ENCODE measurements around the gene CASKIN1.

CASKIN1 gene

GRCh38 chr16:2233046-2233775 is 36.8 kb upstream of the CASKIN1 start:
- DNase-seq (ENCODE audit: low spot score) = no peak

DNA sequence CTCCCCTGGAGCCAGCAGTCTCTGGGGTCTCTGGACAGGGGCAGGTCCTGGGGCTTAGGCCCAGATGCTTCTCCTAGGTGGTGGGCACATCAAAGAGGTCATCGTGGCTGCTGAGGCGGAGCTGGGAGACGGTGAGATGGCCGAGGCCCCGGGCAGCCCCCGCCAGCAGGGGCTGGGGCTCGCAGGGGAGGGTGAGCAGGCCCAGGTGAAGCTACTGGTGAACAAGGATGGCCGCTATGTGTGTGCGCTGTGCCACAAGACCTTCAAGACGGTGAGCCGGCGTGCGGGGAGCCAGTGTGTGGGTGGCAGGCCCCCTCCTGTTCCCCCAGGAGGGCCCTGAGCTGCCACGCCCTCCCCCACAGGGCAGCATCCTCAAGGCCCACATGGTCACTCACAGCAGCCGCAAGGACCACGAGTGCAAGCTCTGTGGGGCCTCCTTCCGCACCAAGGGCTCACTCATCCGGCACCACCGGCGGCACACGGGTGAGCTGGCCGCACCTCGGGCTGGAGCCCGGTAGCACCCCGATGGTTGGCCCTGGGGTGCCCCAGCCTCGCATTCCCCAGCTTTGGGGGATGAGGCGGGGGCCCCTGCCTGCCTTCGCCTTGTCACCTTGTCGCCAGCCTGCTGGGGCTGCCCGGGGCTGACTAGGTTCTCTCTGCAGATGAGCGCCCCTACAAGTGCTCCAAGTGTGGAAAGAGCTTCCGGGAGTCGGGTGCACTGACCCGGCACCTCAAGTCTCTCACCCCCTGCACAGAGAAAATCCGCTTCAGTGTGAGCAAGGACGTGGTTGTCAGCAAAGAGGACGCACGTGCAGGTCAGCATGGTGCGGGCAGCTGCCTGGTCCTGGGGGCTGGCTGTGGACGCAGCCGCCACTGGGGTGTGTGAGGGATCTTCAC is 35.9 kb upstream of the CASKIN1 start:
- no peak for DNase-seq (ENCODE audit: low spot score)

DNA sequence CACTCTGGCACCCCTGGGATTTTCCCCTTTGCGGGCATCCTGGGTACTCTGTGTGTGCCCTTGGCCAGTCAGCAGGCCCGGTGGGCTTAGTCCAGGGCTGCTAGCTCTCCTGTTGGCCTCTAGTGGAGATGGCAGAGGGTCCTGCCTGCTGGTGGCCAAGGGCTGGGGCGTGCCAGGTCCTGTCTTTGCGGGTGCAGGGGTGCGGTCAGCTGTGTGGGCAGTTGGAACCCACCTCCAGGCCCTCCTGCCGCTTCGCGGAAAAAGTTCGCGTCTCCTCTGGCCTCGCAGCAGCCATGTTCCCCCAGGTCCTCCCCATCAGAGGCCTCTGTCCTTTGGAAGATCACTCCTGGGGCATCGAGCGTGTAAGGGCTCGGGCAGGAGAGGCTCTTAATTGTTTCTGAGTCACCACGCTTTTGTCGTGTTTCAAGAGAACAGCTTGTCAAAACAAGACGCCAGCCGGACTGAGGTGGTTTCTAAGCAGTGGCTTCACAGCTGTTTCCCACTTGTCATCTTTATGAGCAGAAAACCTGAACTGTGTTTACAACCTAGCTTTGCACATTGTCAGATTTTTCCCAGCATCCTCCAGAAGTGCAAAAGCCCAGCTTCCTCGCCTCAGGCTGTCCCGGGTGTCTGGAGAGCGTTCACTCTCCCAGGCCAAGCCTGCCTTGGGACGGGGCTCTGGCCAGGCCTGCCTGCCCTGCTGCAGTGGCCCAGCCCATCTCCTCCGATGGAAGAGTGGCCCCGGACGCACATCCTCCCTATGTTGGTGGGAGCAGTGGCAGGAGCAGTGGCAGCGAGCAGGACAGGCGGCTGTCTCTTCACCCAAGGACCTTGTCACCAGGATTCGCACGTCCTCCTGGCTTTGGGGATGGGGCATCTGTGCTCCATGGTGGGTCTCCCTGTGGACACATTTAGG is 34.9 kb upstream of the CASKIN1 start:
- no peak for DNase-seq (ENCODE audit: low spot score)

DNA sequence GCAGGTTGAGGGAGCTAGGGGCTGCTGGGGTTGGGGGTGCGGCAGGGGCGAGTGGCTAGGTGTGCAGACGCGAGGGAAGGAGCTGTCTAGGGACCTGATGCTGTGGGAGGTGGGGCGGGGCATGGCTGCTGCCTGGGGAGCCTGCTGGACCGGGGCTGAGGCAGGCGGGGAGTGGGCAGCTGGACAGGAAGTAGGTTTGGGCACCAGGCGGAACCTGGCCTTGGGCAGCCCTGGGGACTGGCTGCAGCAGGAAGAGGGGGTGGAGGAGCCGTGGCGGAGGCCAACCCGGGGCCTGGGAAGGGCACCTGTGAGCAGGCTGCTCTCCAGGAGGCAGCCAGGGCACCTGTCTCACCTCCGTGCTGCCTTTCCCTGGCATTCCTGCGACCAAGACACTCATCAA is 34.0 kb upstream of the CASKIN1 start:
- no peak for DNase-seq (ENCODE audit: low spot score)

DNA sequence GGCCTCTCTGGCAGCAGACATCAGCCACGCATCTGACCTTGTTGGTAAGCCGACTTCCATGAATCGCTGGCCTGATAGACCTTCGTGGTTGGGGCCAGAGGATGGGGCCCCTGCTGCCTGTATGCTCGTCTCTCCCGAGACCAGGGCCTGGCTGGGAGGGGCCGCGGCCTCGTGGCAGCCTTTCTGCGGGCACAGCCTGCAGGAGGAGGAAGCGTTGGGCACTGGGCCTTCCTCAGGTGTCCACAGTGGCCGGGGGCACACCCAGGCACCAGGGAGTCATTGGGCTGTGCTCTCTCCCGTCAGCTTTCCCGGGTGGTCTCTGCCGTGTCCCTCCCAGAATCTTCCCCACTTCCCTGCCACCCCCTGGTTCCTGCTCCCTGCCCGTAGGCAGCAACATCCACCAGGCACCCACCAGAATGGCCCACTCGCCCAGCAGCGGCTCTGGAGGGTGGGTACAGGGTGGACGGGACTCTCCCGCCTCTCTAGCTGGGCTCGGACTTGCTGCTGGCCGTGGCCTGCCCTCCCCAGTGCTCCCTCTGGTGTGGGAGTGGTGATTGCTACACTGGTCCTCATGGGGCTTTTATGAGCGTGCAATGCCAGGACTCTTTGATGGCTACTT is 33.3 kb upstream of the CASKIN1 start:
- no peak for DNase-seq (ENCODE audit: low spot score)

GRCh38 chr16:2229091-2229490 is 32.7 kb upstream of the CASKIN1 start:
- DNase-seq (ENCODE audit: low spot score) = no peak

GRCh38 chr16:2228161-2228824 is 31.9 kb upstream of the CASKIN1 start:
- no peak for DNase-seq (ENCODE audit: low spot score)

DNA sequence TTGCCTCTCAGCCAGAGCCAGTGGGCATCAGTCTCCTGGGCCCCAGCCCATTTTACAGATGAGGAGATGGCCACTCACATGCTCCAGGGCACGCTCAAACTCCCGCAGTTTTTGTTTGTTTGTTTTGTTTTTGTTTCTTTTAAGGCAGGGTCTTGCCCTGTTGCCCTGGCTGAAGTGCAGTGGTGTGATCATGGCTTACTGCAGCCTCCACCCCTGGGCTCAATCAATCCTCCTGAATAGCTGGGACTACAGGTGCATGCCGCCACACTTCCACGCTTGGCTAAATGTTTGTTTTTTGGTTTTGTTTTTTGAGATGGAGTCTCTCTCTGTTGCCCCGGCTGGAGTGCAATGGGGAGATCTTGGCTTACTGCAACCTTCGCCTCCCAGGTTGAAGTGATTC is 30.5 kb upstream of the CASKIN1 start:
- DNase-seq (ENCODE audit: low spot score) = no peak

DNA sequence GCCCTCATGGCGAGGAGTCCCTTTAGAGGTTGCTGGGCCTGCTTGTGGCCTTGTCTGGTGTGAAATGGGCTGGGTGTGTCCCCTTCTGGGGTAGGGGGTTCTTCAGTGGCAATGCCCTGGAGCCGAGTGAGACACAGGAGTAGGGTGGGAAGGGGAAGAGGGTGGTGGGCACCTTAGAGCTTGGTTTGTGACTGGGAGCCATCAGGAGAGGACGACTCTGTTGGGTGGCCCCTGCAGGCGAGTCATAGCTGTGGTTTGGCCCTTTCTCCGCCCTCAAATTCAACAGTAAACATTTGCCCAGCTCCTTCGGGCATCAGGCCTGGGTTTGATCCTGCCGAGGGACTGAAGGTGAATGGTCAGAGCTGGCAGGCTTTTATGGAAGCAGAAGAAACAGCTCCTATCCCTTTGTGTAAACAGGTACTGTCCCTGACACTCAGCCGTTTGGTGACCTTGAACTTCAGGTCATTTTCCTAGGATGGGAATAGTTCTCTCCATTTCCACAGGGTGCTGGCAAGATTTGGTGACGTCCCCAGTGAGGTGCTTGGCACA is 29.9 kb upstream of the CASKIN1 start:
- peak; percentile 39 for DNase-seq (ENCODE audit: low spot score)

- peak; percentile 61 for DNase-seq (ENCODE audit: low spot score)
Observed at GRCh38 chr16:2223942-2224486, 27.6 kb upstream of the CASKIN1 start.

GRCh38 chr16:2223221-2223941 is 27.0 kb upstream of the CASKIN1 start, which contains the start of gene E4F1:
Gene E4F1, plus strand, starts transcription at chr16:2223591. Its CDS starts 23 bp downstream, at chr16:2223614.
- DNase-seq (ENCODE audit: low spot score) = peak; percentile 100

DNA sequence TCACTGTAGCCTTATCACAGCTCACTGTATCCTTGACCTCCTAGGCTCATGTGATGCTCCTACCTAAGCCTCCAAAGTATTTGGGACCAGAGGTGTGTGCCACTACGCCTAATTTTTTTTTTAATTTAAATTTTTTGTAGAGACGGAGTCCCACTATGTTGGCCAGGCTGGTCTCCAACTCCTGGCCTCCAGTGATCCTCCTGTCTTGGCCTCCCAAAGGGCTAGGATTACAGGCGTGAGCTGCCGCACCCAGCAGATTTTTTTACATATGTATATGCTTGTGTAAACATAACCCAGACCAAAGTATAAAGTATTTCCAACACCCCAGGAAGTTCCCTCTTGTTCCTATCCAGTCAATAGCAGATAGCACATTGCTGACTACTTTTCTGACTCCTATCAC is 19.9 kb upstream of the CASKIN1 start:
- DNase-seq (ENCODE audit: low spot score) = no peak

DNA sequence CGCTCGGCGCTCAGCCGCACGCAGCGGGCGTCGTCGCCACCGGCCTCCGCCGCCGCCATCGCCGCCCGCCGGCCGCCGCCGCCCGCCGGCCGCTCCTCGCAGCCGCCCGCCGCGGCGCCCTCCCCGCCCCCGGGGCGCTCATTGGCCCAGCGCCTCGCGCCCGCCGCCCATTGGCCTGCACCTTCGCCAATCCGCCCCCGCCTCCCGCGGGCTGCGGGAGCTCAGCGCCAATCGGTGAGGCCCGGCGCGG is 18.2 kb upstream of the CASKIN1 start, which contains the start of gene PGP:
PGP (minus strand) TSS at position 122 of the 250 bp plus-strand sequence; CDS start at position 59, 63 bp downstream.
- no peak for DNase-seq (ENCODE audit: low spot score)

GRCh38 chr16:2213817-2214718 is 17.7 kb upstream of the CASKIN1 start:
- DNase-seq (ENCODE audit: low spot score) = peak; percentile 38

- DNase-seq (ENCODE audit: low spot score) = peak; percentile 85
Observed at GRCh38 chr16:2212362-2213324, 16.2 kb upstream of the CASKIN1 start.

DNA sequence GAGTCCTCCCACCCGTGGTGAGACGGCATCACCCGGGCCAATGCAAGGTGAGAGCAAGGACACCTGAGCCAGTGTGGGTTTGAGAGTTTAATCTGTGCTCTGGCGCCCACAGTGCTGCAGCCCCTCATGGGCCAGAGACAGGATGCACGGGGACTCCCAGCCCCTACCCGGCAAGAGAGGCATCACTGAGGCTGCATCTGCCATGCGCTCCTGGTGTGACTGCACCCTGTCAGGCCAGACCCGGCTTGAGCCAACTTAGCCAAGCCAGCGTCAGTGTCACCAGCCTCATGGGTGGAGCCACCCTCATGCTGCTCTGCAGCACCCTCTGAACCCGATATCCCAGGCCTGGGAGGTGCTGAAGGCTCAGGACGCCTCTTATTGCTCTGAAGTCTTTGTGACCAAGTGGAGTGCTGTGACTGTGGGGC is 15.5 kb upstream of the CASKIN1 start:
- no peak for DNase-seq (ENCODE audit: low spot score)

Data from kidney tubule cell (primary cell).